ENCODE results near the gene ADK. TPM values are rescaled to one million over a fixed set of nuclear protein-coding genes. Genes with fewer than 3 reads are reported as not detected.

The ADK gene
- total and polyA plus RNA-seq, 2 experiments from 2014 or later = 39.9 to 53.0 TPM

GRCh38 chr10:74276416-74276815, 125.4 kb downstream of the ADK start (continued):
- TF ChIP-seq POLR2AphosphoS5 (IDR thresholded peaks at IDR 0.05; ENCODE audit: low read depth) (no peak), ZNF331 (CRISPR knock-in tag; IDR thresholded peaks at IDR 0.05; ENCODE audit: low read depth) (no peak), ZNF114 (CRISPR knock-in tag; IDR thresholded peaks at IDR 0.05) (no peak)

- Histone ChIP-seq H3K27ac (ENCODE audit: low read depth) (no peak overlapping the region), H2AFZ (no peak overlapping the region), H3K4me3 (no peak overlapping the region), H3K9me2 (ENCODE audit: insufficient read depth) (no peaks in the 10 kb centered on the region), H4K20me1 (replicated peaks; ENCODE audit: insufficient read depth) (no peaks in the 10 kb centered on the region), H3F3A (replicated peaks; ENCODE audit: low read depth) (no peaks in the 10 kb centered on the region), H3K27me3 (ENCODE audit: insufficient read depth) (no peaks in the 10 kb centered on the region), H3K79me2 (replicated peaks; ENCODE audit: insufficient read depth) (no peaks in the 10 kb centered on the region; the same call in 1 of the 2 replicates), H3K4me1 (ENCODE audit: insufficient read depth) (no peaks in the 10 kb centered on the region), H3K36me3 (ENCODE audit: insufficient read depth) (no peaks in the 10 kb centered on the region), H3K4me2 (no peak overlapping the region)
- no peak for TF ChIP-seq EZH2phosphoT487 (IDR thresholded peaks at IDR 0.05; ENCODE audit: unreplicated experiment)
- TF ChIP-seq ETS1 (IDR thresholded peaks at IDR 0.05) = no peak
- no peak for TF ChIP-seq POLR2AphosphoS5 (IDR thresholded peaks at IDR 0.05; ENCODE audit: low read depth)
- TF ChIP-seq STAT1 (IDR thresholded peaks at IDR 0.05; ENCODE audit: unreplicated experiment) = no peak
- TF ChIP-seq REST (IDR thresholded peaks at IDR 0.05; ENCODE audit: unreplicated experiment) = no peak
- TF ChIP-seq ZNF462 (CRISPR knock-in tag; IDR thresholded peaks at IDR 0.05) = no peak
- no peak for TF ChIP-seq JUNB (IDR thresholded peaks at IDR 0.05; ENCODE audit: unreplicated experiment)
- TF ChIP-seq NANOG (IDR thresholded peaks at IDR 0.05; ENCODE audit: borderline replicate concordance) = no peak
- TF ChIP-seq, protein P1, sequence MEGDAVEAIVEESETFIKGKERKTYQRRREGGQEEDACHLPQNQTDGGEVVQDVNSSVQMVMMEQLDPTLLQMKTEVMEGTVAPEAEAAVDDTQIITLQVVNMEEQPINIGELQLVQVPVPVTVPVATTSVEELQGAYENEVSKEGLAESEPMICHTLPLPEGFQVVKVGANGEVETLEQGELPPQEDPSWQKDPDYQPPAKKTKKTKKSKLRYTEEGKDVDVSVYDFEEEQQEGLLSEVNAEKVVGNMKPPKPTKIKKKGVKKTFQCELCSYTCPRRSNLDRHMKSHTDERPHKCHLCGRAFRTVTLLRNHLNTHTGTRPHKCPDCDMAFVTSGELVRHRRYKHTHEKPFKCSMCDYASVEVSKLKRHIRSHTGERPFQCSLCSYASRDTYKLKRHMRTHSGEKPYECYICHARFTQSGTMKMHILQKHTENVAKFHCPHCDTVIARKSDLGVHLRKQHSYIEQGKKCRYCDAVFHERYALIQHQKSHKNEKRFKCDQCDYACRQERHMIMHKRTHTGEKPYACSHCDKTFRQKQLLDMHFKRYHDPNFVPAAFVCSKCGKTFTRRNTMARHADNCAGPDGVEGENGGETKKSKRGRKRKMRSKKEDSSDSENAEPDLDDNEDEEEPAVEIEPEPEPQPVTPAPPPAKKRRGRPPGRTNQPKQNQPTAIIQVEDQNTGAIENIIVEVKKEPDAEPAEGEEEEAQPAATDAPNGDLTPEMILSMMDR (conservative IDR thresholded peaks at IDR 0.05; ENCODE audit: low read depth in 2 of 2) = no peak
- no peak for DNase-seq (ENCODE audit: low spot score)
- no peak for ATAC-seq
- no peaks in the 10 kb centered on the region for H3K27me3 Mint-ChIP-seq (ENCODE audit: insufficient read depth, low read depth, poor library complexity)
- no peaks in the 10 kb centered on the region for H3K9me3 Mint-ChIP-seq
- no peak overlapping the region for H3K27ac Mint-ChIP-seq
- no peak overlapping the region for H3K4me3 Mint-ChIP-seq
- no peaks in the 10 kb centered on the region for H3K4me1 Mint-ChIP-seq
- H3K36me3 Mint-ChIP-seq (ENCODE audit: low read depth) = peaks cover 4% of the 10 kb centered on the region; the same call in 2 of the 3 replicates
Observed at GRCh38 chr10:74282151-74282847, 131.3 kb downstream of the ADK start.
